NCI-H2081 (cell line): ENCODE data around the gene MILR1.
A peak's percentile ranks its signal among the peaks of the same experiment; 100 is the strongest.
"Not testable (repeated sequence)": the region's sequence is repeated elsewhere in the genome, so short reads cannot be mapped to it uniquely, and the experiment has no call there.

Source experiments
- DNase-seq, 2 experiments: peaks; one replicate each; lab custom pipeline; 2025; lab: John Stamatoyannopoulos, UW

The MILR1 gene

GRCh38 chr17:64428406-64428805 is 20.5 kb upstream of the MILR1 start:
- no peak for DNase-seq

GRCh38 chr17:64430036-64430435 is 18.9 kb upstream of the MILR1 start:
- not testable (repeated sequence) for DNase-seq

DNA sequence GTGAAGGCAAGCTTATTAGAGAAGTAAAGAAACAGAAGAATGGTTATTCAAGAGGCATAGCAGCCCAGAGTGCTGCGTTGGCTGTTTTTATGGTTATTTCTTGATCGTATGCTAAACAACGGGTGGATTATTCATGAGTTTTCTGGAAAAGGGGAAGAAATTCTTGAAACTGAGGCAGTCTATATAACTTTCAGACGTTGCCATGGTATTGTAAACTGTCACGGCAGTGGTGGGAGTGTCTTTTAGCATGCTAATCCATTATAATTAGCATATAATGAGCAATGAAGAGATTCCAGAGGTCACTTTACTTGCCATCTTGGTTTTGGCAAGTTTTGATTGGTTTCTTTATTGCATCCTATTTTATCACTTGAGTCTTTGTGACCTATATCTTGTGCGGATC is 17.4 kb upstream of the MILR1 start:
- DNase-seq, result no peak

GRCh38 chr17:64437944-64438525 is 10.9 kb upstream of the MILR1 start:
- DNase-seq, result no peak

DNA sequence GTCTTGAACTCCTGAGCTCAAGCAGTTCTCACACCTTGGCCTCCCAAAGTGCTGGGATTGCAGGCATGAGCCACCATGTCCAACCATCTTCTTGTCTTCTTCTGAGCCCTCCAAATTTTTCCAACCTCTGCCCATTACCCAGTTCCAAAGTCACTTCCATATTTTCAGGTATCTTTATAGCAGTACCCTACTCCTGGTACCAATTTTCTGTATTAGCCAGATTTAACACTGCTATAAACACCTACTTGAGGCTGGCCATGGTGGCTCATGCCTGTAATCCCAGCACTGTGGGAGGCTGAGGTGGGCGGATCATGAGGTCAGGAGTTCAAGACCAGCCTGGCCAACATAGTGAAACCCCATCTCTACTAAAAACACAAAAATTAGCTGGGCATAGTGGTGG is 9.4 kb upstream of the MILR1 start:
- not testable (repeated sequence) for DNase-seq

DNA sequence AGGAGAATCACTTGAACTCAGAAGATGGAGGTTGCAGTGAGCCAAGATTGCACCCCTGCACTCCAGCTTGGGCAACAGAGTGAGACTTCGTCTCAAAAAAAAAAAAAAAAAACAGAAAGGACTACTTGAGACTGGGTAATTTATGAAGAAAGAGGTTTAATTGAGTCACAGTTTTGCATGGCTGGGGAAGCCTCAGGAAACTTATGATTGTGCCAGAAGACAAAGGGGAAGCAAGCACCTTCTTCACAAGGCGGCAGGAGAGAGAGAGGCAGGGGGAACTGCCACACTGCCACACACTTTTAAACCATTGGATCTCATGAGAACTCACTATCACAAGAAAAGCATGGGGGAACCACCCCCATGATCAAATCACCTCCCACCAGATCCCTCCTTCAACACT is 9.0 kb upstream of the MILR1 start:
- DNase-seq, result no peak

DNA sequence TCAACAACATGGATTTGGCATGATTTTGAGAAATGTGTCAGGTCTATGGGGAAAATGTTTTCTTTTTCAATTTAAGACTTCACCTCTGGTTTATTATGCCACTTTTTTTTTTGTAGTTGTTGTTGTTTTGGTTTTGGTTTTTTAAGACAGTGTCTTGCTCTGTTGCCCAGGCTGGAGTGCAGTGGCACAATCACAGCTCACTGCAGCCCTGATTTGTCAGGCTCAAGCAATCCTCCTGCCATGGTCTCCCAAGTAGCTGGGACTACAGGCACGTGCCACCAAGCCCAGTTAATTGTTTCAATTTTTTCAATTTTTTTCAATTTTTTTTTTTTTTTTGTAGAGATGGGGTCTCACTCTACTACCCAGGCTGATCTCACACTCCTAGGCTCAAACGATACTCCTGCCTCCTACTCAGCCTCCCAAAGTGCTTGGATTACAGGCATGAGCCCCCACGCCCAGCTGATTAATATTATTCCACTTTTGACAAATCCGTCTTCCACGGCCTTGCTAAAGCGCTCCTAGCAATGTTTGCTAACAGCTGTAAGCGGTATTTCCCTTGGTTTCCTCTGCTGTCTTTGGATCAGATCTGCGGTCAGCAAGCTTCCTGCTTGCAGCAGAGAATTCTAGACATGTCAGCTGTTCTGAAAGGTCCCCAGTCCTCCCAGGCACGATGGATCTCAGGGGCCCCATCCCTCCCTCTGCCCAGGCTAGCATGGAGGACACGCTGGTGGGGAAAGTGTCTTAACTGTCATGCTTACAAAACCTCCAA is 7.0 kb upstream of the MILR1 start:
- no peak for DNase-seq

DNA sequence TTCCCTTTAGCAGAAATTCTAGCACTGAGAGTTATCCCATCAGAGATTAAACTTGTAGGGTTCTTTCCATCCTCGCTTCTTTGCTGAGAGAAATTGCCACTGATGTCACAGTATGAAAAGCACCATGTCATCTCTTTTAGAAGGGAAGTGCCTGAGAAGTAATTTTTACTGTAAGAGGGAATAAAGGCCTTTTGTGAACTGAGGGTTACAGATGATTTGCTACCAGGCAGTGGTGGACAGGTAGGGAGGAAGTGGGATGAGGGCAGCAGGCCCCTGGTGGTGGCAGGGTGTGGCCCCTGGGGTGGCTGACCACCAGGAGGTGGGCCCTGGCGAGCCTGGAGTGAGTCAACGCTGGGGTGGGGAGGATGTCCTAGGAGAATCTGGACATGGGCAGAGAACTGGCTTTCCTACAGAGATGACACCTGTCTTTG is 6.4 kb upstream of the MILR1 start:
- no peak for DNase-seq

GRCh38 chr17:64443086-64443760 is 5.7 kb upstream of the MILR1 start:
- DNase-seq, result no peak

GRCh38 chr17:64447526-64447925 is 1.4 kb upstream of the MILR1 start:
- no peak for DNase-seq

DNA sequence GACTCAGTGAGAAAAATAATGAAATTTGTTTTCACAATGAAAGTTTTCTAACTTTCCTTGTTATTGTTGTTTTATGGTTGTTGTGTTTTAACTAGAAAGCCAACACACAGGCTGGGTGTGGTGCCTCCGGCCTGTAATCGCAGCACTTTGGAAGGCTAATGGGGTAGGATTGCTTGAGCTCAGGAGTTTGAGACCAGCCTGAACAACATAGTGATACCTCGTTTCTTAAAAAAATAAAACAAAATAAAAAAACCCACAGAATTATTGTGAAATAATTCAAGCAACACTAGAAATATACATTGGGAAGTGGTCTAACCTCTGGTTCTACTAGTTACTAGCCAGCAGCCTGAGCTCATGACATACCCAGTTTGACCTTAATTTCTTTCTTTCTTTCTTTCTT is 630 bp downstream of the MILR1 start:
- DNase-seq, result no peak

- DNase-seq, result no peak
These were observed 7.3 kb downstream of the MILR1 start for GRCh38 chr17:64455993-64456885.

DNA sequence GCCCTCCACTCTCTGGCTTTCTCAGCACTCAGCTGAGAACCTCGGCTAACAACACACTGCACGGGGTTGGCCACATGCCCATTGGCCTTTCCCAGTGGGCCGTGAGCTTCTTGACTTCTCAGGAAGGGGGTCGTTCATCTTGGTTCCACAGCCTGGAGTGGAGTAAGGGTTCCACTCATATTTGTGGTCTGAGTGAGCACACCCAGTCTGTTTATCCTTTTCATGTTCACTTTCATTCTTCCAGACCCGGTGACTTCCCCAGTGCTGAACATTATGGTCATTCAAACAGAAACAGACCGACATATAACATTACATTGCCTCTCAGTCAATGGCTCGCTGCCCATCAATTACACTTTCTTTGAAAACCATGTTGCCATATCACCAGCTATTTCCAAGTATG is 8.2 kb downstream of the MILR1 start:
- no peak for DNase-seq

DNA sequence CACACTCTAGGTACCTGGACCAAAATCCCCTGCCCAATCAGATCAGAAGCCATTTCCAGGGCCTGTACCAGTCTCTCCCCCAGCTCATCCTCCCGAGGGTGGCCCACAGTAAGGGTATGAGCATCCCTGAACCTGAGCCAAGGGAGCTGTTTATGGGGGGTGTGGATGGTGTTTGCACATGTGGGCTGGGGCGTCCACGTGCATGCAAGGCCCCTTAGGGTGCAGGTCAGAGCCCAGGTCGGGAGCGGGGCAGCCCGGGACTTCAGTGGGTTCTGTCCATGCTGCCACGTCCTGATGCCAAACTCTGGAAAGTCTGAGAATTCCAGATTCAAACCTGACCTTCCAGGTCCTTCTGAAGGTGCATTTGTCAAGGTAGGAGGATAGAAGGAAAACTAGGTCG is 9.8 kb downstream of the MILR1 start:
- no peak for DNase-seq

DNA sequence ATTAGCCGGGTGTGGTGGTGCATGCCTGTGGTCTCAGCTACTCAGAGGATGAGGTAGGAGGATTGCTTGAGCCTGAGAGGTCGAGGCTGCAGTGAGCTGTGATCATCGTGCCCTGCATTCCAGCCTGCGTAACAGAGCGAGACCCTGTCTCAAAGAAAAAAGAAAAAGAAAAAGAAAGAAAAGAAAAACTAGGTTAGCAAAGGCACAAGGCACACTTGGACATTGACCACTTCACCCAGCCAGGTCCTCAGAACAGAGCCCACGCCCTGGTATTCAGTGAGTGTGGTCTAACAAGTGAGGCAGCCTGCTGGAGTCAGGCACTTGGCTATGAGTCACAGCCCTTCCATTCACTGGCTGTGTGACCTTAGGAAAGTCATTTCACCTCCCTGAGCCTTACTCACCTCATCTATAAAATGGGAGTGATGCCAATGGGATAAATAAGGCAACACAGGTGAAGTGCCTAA is 10.4 kb downstream of the MILR1 start:
- no peak for DNase-seq

GRCh38 chr17:64459818-64460217 is 10.9 kb downstream of the MILR1 start:
- DNase-seq, result not testable (repeated sequence)

- no peak for DNase-seq
These were observed 12.0 kb downstream of the MILR1 start for GRCh38 chr17:64460955-64461354.

DNA sequence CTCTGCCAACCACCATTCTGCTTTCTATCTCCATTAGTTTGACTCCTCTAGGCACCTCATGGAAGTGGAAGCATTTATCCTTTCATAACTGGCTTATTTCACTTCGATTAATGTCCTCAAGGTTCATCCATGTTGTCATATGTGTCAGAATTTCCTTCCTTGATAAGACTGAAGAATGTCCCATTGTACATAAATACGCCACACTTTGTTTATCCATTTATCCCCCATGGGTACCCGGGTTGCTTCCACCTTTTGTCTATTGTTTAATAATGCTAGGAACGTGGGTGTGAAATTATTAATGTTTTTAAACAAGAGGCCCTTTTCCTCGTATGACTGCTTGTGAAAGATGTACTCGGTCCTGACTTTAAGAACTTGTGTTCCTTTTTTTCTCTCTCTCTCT is 12.9 kb downstream of the MILR1 start:
- no peak for DNase-seq

- peak; percentile 10 to 37 for DNase-seq
These were observed 17.3 kb downstream of the MILR1 start for GRCh38 chr17:64466019-64466735.

- not testable (repeated sequence) for DNase-seq
These were observed 17.9 kb downstream of the MILR1 start for GRCh38 chr17:64466834-64467233.

- DNase-seq, result no peak
These were observed 21.7 kb downstream of the MILR1 start for GRCh38 chr17:64470625-64471024.
